ENCODE data around the gene ZDHHC9.
"Not testable (repeated sequence)": the region's sequence is repeated elsewhere in the genome, so short reads cannot be mapped to it uniquely, and the experiment has no call there.

The ZDHHC9 gene

GRCh38 chrX:129843459-129844306, at the start of gene ZDHHC9:
ZDHHC9 (minus strand) TSS chrX:129843886; CDS start chrX:129841945, 1,941 bp downstream.
- DNase-seq: peak; percentile 94

DNA sequence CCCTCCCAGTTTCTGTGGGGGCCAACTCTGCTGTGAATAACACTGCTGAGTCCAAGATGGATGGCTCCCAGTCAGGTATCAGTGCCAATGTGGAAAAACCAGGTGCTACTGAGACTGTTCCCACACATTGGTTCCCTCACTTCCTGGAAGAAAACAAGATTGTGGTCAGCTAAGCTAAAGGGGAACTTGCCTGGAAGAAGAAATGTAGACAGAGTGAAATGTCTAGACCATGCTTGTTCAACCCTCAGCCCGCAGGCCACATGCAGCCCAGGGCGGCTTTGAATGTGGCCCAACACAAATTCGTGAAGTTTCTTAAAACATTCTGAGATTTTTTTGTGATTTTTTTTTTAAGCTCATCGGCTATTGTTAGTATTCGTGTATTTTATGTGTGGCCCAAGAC, 33.7 kb upstream of the ZDHHC9 start:
- DNase-seq: no peak

GRCh38 chrX:129876771-129877305, 33.2 kb upstream of the ZDHHC9 start:
- DNase-seq: peak; percentile 40

DNA sequence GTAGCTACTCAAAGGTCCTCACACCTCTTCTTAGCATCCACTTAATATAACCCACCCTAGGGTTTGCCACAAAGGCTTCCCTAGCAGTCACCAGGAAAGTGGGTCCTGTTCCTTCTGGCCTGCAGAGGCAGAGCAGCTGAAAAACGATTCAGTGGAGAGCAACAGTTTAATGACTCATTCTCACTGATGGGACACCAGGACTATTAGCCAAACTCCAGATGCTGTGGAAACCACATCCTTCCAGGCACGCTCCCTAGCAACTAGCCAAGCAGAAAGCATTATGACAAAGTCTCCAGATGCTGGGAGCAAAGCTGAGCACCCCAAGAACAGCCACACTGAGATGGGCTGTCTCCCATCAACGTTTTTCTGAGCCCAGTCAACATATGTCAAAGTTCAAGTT, 32.0 kb upstream of the ZDHHC9 start:
- no peak for DNase-seq

DNA sequence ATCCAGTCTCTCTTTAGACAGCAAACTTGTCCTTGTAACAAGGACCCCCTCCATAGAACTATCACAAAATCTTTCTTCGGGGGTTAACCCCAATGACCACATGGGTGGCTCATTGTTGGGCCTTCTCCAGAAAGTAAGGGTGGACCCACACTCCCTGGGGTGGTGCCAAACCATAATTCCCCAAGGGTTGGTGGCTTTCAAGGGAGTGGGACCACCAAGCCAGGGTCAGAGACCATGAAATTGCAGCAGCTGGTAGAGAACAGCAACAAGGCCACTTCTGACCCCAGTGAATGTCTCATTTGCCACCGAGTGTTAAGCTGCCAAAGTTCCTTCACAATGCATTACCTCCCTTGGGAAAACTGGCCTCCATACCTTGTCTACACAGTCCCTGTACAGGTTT, 28.8 kb upstream of the ZDHHC9 start:
- no peak for DNase-seq

GRCh38 chrX:129866321-129866720, 22.6 kb upstream of the ZDHHC9 start:
- not testable (repeated sequence) for DNase-seq

- DNase-seq: not testable (repeated sequence)
Observed at GRCh38 chrX:129859134-129859533, 15.4 kb upstream of the ZDHHC9 start.

GRCh38 chrX:129851825-129852224, 8.1 kb upstream of the ZDHHC9 start:
- DNase-seq: not testable (repeated sequence)

- DNase-seq: no peak
Observed at GRCh38 chrX:129846716-129847115, 3.0 kb upstream of the ZDHHC9 start.

DNA sequence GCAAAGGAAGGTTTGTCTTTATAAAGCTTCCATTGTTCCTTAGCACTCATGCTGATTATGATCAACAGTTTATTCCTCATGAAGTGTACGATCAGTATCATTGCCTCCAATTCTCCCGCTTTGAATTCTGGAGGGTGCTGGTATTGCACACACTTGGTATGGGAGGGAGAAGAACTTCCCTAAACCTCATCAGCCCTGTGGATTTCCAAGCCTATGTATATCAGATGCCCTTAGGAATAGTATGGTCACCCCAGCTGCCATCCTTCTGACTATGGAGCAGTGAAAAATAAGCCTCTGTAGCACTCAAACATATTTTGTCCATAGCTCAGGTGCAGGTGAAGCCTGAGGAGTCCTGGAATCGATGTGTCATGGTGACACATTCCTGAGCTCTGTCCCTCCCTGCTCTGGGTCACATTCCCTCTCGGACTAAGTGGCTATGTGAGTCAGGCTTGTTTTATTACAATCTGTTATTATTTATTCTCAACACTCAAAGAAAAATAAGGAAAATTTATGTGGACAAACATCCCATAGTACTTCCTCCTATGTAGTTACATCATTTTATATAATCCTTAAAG, 2.0 kb upstream of the ZDHHC9 start:
- no peak for DNase-seq

GRCh38 chrX:129843209-129843458, 552 bp downstream of the ZDHHC9 start:
- no peak for DNase-seq

- DNase-seq: peak; percentile 41
Observed at GRCh38 chrX:129842510-129843208, 1.0 kb downstream of the ZDHHC9 start.

DNA sequence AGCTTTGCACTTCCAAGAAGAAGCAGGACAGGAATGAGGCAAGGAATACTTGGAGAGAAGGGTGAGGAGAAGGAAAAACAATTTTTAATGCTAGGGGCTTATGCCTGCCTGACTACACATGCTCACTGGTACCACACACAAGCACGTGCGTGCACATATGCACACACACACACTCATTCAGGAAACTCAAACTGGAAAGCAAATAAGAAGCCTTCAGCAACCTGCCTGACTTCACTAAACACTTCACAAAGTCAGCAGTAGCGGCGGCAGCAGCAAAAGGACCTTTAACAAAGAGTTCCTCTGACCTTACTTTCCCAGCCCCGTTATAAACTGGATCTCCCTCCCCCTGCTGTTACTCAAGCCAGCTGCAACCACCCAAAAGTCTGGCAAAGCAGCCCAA, 3.3 kb downstream of the ZDHHC9 start:
- DNase-seq: no peak

DNA sequence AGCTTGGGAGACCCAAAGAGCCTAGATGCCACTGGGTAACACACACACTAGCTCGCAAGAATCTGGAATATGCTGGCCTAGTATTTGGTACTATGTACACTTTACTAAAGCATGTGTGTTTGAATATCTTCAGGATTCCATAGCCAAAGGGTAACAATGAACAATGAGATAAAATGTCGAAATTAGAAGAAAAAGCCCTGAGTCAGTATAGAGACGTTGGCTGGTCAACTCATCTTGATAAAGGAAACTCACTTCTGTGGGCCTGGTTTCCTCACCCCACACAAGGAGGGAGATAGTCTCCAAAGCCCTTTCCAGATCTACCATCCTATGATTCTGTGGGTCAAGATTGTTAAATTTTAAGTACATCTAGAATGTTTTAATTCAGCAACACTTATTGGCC, 6.9 kb downstream of the ZDHHC9 start:
- DNase-seq: no peak

- DNase-seq: no peak
Observed at GRCh38 chrX:129833153-129833990, 10.3 kb downstream of the ZDHHC9 start.

GRCh38 chrX:129831091-129831885, 12.4 kb downstream of the ZDHHC9 start:
- peak; percentile 71 for DNase-seq

DNA sequence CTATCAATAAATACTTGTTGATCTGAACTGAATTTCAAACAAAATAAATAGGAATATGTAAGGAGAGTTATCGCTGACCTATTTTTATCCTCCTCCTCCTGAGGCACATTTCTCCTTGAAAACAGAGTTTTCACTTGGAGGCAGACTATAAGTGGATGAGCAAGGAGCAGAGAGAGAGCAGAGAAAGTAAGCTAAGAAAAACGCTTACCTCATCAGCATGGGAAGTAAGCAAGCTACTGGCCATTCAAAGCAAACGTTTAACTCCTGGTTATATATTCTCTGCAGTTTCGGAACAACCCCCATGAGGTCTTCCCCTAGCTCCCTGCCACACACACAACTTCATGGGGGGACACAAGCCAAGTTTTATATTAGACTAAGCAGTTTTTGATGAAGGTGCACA, 13.2 kb downstream of the ZDHHC9 start:
- no peak for DNase-seq

- no peak for DNase-seq
Observed at GRCh38 chrX:129825746-129826505, 17.8 kb downstream of the ZDHHC9 start.

- no peak for DNase-seq
Observed at GRCh38 chrX:129824620-129825019, 19.1 kb downstream of the ZDHHC9 start.

DNA sequence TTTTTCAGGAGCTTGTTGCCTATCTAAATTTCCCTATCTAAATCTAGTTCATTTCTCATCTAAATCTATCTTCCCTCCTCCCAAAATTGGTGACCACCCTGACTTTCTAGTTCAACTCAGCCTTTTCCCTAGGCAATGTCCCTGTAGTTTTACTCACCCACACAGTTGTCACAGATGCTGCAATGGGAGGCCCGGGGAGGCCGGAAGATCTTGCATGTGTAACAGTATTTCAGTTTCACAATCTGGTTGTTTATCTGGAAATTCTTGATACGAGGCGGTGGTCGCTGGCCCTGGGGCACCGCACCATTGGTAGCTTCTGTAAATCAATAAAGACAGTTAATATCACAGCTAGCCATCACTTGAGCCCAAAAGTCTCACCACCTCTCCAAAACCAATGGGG, 20.2 kb downstream of the ZDHHC9 start:
- no peak for DNase-seq

- DNase-seq: peak; percentile 30
Observed at GRCh38 chrX:129823115-129823514, 20.6 kb downstream of the ZDHHC9 start.

Data from femur (tissue), 1 donor.